HUDEP-2 (cell line): ENCODE data around the gene ECI1.
"Not testable (repeated sequence)": the region's sequence is repeated elsewhere in the genome, so short reads cannot be mapped to it uniquely, and the experiment has no call there.

Experiments used
- DNase-seq, 76 experiments: peaks; one replicate each; lab custom pipeline; 2025; ENCODE audit not compliant: unreplicated experiment in 76 of 76; lab: John Stamatoyannopoulos, UW

The ECI1 gene

GRCh38 chr16:2257726-2258125 lies 6.3 kb upstream of the ECI1 start:
- no peak for DNase-seq

- DNase-seq, result no peak
Observed at GRCh38 chr16:2256531-2257140, 5.2 kb upstream of the ECI1 start.

GRCh38 chr16:2253293-2253692 lies 1.9 kb upstream of the ECI1 start:
- DNase-seq, result no peak

GRCh38 chr16:2252806-2253148 lies 1.4 kb upstream of the ECI1 start:
- no peak for DNase-seq

DNA sequence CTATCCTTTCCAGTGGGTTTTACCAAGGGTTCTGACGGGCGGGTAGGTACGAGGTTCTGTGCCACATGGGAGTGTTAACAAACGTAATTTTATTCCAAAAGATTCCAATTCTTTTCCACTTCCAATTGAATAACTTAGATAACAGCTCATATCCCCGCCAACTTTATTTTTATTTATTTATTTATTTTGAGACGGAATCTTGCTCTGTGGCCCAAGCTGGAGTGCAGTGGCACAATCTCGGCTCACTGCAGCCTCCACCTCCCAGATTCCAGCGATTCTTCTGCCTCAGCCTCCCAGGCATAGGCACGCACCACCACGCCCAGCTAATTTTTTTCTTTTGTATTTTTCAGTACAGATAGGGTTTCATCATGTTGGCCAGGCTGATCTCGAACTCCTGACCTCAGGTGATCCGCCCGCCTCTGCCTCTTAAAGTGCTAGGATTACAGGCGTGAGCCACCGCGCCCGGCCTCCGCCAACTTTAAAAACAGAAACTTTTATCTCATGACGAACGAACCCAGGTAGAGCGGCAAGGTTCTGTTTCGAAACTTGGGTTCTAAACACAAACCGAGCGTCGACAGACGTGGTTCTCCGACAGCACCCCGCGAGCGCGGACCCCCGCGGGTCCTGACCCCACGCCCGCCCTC lies 613 bp downstream of the ECI1 start:
- peak in 21 of 76 experiments; percentile 7 to 58 (median 33) for DNase-seq

GRCh38 chr16:2246301-2246885 lies 5.0 kb downstream of the ECI1 start:
- no peak for DNase-seq

DNA sequence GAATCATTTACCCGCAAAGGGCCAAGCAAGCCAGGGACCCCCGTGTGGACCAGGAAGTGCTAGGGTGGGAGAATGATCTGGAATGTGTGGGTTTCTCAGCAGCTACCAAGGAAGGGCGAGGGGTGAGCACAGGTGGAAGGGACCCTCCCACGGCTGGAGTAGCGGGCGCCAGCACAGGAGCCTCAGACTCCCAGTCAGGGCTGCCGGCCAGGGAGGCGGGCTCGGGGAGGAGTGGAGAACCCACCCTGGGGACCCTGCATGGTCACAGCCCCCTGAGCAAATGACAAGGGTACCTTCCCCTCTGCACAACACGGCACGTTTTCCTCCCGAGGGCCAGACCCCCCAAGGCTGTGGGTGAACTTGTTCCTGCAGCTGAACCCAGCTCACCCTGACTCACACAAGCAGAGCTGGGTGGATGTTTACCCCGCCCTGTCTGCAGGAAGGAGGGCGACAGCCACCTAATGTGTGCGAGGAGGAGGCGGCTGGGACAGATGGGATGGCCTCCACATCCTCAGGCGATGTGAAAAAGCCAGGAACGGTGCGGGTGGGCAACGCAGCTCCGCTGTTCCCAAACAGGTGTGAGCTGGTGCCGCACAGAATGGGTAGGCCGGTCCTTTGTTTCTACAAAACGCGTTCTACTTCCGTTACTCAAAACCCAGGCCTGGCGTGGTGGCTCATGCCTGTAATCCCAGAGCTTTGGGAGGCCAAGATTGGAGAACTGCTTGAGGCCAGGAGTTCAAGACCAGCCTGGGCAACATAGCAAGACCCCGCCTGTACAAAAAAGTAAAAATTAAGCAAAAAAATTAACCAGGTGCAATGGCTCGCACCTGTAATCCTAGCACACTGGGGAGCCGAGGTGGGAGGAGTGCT lies 6.2 kb downstream of the ECI1 start:
- DNase-seq, result no peak

DNA sequence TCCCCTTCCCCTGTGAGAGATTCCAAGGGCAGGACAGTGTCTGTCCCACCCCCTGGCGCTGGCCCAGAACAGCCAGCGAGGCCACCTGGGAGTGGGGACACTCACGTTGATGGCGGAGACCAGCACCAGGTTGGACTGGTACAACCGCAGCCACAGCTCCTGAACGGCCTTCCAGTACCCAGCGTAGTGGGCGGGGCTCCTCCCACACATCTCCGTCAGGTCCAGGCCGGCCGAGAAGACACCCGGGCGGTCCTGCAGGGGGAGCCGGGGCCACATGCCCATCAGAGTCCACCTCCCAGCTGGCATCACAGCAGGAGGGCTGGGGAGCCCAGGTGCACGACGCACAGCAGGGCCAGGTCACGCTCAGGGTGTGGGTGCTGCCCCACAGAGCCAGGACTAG lies 7.1 kb downstream of the ECI1 start:
- peak in 17 of 76 experiments; percentile 11 to 60 (median 38) for DNase-seq

DNA sequence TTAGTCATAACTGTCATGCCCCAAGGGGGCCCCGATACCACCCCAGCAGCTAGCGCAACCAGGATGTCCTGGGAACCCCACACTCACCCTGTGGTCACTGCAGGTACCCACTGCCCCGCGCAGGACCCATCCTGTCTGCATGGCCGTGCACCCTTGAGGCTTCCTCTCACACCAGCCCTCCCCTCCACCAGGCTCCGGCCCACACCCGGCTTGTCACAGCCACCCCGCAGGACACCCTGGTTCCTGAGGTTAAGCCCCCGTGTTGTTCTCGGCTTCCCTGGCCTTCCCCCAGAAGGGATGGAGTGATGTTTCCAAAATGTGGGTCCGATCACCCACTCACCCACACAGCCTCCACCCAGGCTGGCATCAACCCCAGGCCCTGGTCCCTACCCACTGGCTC lies 7.6 kb downstream of the ECI1 start:
- no peak for DNase-seq

- peak in 5 of 76 experiments; percentile 7 to 18 (median 12) for DNase-seq
Observed at GRCh38 chr16:2243031-2243528, 8.3 kb downstream of the ECI1 start.

DNA sequence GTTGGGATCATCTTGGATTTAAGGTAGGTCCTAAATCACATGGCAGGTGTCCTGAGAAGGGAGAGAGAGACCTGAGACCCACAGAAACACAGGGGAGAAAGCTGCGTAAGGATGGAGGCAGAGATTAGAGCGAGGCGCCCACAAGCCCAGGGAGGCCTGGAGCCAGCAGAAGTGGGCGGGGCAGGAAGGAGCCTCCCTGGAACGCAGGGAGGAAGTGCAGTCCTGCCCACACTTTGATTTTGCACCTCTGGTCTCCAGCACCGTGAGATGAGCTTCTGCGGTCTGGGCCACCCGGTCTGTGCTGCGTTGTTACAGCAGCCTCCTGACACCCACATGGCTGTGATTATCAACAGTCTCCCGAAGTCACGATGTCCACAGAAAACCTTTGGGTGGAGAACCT lies 8.8 kb downstream of the ECI1 start:
- DNase-seq, result no peak

DNA sequence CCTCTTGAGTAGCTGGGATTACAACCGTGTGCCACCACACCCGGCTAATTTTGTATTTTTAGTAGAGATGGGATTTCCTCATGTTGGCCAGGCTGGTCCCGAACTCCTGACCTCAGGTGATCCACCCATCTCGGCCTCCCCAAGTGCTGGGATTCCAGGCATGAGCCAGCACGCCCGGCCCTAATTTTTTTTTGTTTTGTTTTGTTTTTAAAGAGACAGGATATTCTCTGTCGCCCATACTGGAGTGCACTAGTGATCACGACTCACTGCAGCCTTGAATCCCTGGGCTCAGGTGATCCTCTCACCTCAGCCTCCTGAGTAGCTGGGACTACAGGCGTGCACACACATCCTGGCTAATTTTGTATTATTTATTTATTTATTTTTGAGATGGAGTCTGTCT lies 11.1 kb downstream of the ECI1 start:
- DNase-seq, result not testable (repeated sequence)

DNA sequence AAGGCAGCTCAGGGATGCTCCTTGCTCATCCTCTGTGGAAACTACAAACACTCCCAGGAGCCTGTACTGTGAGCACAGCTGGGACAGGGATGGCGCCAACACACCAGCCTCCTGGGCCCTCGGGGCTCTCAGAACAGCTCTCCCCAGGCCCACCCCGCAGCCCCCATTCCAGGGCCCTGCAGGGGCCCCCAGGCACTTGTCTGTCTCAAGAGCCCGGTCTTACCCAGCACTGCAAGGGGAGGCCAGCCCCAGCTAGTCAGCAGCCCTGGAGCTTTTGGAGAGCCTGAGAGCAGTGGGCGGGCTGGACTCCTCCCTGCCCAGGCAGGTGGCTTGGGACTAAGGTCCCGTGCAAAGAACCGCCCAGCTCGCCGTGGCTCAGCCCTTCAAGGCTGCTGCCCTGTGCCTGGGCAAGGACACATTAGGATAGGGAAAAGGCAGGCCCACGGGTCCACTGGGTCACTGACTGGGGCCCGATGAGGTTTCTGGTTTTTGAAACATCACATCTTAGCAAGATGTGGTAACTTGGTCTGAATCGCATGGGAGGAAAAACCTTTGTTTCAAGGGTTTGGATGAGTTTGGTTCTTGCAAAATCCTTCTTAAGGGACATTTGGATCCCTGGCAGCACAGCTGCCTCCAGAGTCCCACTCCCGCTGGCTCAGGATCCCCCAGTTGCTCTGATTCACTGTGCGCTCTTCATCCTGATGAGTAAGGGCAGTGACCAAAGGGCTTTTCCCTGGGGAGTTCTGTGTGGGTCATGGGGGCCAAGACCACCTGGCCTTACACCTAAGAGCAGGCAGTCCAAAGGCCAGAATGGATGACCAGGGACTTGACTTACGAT lies 12.3 kb downstream of the ECI1 start:
- DNase-seq, result peak in 1 of 76 experiments; percentile 17

DNA sequence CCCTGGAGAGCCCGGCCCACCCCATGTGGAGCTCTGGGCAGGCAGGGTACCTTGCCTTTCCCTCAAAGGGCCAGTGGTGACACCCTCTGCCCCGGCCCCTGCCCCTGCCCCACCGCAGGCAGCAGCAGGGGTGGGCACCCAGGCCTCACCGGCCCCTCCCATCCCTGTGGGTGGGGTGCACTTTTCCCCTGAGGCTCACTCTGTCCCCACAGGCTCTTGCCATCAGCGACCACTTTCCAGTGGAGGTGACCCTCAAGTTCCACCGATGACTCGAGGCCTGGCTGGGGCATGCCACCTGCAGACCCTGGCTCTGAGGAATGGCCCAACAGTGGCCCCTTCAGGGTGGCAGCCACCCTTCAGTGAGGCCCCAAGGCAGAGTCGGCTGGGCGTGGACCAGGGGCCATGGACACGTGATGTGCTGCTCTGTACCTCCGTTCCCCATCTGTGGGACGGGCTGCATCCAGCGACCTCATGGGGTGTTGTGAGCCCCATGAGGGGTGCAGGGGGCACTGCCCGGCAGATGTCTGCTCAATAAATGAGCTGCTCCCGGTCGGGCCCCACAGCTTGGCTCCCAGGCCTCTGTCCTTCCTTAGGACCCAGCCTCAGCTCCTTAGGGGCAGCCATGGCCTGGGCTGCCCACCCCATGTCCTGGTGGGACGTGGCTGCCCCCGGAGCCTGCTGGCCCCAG lies 13.1 kb downstream of the ECI1 start:
- DNase-seq, result no peak

GRCh38 chr16:2237493-2238149 lies 13.8 kb downstream of the ECI1 start:
- no peak for DNase-seq

DNA sequence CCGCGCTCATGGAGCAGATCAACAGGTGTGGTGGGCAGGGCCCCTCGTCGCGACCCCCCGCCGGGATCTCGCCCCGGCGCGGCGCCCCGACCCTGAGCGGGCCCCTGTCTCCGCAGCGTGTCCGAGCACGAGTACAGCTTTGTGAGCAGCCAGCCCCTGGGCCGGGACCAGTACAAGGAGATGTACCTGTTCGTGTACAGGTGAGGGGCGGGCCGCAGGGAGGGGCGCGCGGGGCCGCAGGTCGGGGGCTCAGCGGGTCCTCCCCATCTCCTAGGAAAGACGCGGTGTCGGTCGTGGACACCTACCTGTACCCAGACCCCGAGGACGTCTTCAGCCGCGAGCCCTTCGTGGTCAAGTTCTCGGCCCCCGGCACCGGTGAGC lies 14.3 kb downstream of the ECI1 start:
- no peak for DNase-seq

- DNase-seq, result no peak
Observed at GRCh38 chr16:2236337-2237101, 14.9 kb downstream of the ECI1 start, which contains the start of gene DNASE1L2. TSS of gene DNASE1L2 (plus strand) at chr16:2236444. CDS start at chr16:2236817, 373 bp downstream.

- DNase-seq, result no peak
Observed at GRCh38 chr16:2235695-2236336, 15.6 kb downstream of the ECI1 start.
